GM18505 (cell line): Measurements from ENCODE around the gene EPN2.
"Not testable (repeated sequence)": the region's sequence is repeated elsewhere in the genome, so short reads cannot be mapped to it uniquely, and the experiment has no call there.

ENCODE experiments used
- ATAC-seq: cut with Tn5 transposase; IDR thresholded peaks from one replicate; pipeline ENCODE4 v1.9.1; 2021; ENCODE audit not compliant: unreplicated experiment
- POLR2A ChIP-seq: IDR thresholded peaks from 4 replicates; pipeline ENCODE4 v1.6.1; 2011; ENCODE audit warnings: borderline replicate concordance; ENCODE audit not compliant: insufficient read depth, insufficient read length; ENCODE audit errors: extremely low read depth

Gene EPN2

GRCh38 chr17:19346351-19347255 lies 109.4 kb downstream of the EPN2 start:
- no peak for TF ChIP-seq POLR2A
- no peak for ATAC-seq

GRCh38 chr17:19347323-19348080 lies 110.3 kb downstream of the EPN2 start:
- TF ChIP-seq POLR2A = no peak
- ATAC-seq = no peak

- no peak for TF ChIP-seq POLR2A
- ATAC-seq = no peak
These were observed 111.0 kb downstream of the EPN2 start for GRCh38 chr17:19348081-19348650.

GRCh38 chr17:19348806-19349205 lies 111.6 kb downstream of the EPN2 start:
- ATAC-seq = no peak
- TF ChIP-seq POLR2A = no peak

GRCh38 chr17:19353401-19353800 lies 116.2 kb downstream of the EPN2 start:
- not testable (repeated sequence) for ATAC-seq

GRCh38 chr17:19354748-19355147 lies 117.6 kb downstream of the EPN2 start:
- no peak for TF ChIP-seq POLR2A
- no peak for ATAC-seq

GRCh38 chr17:19357351-19357750 lies 120.2 kb downstream of the EPN2 start:
- ATAC-seq = no peak
- TF ChIP-seq POLR2A = no peak

- ATAC-seq = no peak
- no peak for TF ChIP-seq POLR2A
These were observed 120.6 kb downstream of the EPN2 start for GRCh38 chr17:19357761-19358160.

GRCh38 chr17:19359151-19359550 lies 122.0 kb downstream of the EPN2 start:
- no peak for TF ChIP-seq POLR2A
- ATAC-seq = no peak

GRCh38 chr17:19359856-19360255 lies 122.7 kb downstream of the EPN2 start:
- no peak for TF ChIP-seq POLR2A

GRCh38 chr17:19360772-19361171 lies 123.6 kb downstream of the EPN2 start:
- ATAC-seq = no peak

More at GRCh38 chr17:19359856-19360255, 122.7 kb downstream of the EPN2 start:
- ATAC-seq = no peak

GRCh38 chr17:19361326-19361725 lies 124.2 kb downstream of the EPN2 start:
- no peak for ATAC-seq

More at GRCh38 chr17:19360772-19361171, 123.6 kb downstream of the EPN2 start:
- TF ChIP-seq POLR2A = no peak

GRCh38 chr17:19361944-19362276 lies 124.7 kb downstream of the EPN2 start:
- no peak for TF ChIP-seq POLR2A
- ATAC-seq = no peak

More at GRCh38 chr17:19361326-19361725, 124.2 kb downstream of the EPN2 start:
- no peak for TF ChIP-seq POLR2A
